PC-3 (cell line): ENCODE data around the gene KDM5B. TPM values are rescaled to one million over a fixed set of nuclear protein-coding genes. Genes with fewer than 3 reads are reported as not detected.

Experiments
- ATAC-seq: fragments of 200-7000 bp; cut with Tn5 transposase; 2 replicates; pipeline ENCODE4 v1.9.1; 2020; ENCODE audit warnings: mild to moderate bottlenecking, moderate library complexity
- BruUV-seq: library from RNA; stranded (reverse); fragments of 400-500 nt; replicated peaks from 2 replicates; lab custom pipeline; 2021; lab: Mats Ljungman, UMichigan
- CTCF ChIA-PET: fragments of 300-600 bp; sonication (Branson Sonifier 250); formaldehyde crosslinking; loops from one replicate; lab custom pipeline; 2022; ENCODE audit warnings: antibody characterized with exemption; lab: Charles Lee
- POLR2A ChIA-PET: fragments of 300-600 bp; sonication (Branson Sonifier 250); formaldehyde crosslinking; loops from one replicate; lab custom pipeline; 2022; ENCODE audit warnings: antibody characterized with exemption; ENCODE audit not compliant: unreplicated experiment; lab: Charles Lee
- DNase-seq: peaks from one replicate; pipeline ENCODE4 v3.0.0-alpha.2; 2015
- H2AFZ ChIP-seq: fragments of 300-600 bp; sonication (generic); 2 replicates; pipeline ENCODE4 v1.6.0; 2016; ENCODE audit warnings: antibody characterized with exemption, low read length
- H3F3A ChIP-seq: fragments of 300-600 bp; sonication (generic); one replicate; pipeline ENCODE4 v1.6.0; 2017; ENCODE audit warnings: antibody characterized with exemption, low read length, control low read depth, mild to moderate bottlenecking; ENCODE audit not compliant: unreplicated experiment
- H3K27ac ChIP-seq: fragments of 300-600 bp; sonication (generic); 2 replicates; pipeline ENCODE4 v1.5.1; 2016; ENCODE audit warnings: mild to moderate bottlenecking, low read length
- H3K27me3 ChIP-seq: fragments of 300-600 bp; sonication (generic); 2 replicates; pipeline ENCODE4 v1.6.1; 2016; ENCODE audit warnings: low read length, mixed read lengths
- H3K36me3 ChIP-seq: fragments of 300-600 bp; sonication (generic); 2 replicates; pipeline ENCODE4 v1.6.1; 2016; ENCODE audit warnings: low read depth, mixed run types, low read length, mixed read lengths
- H3K4me1 ChIP-seq: fragments of 300-600 bp; sonication (generic); 2 replicates; pipeline ENCODE4 v1.5.1; 2016; ENCODE audit warnings: low read length; ENCODE audit not compliant: insufficient read depth
- H3K4me2 ChIP-seq: fragments of 300-600 bp; sonication (generic); 2 replicates; pipeline ENCODE4 v1.6.0; 2016; ENCODE audit warnings: low read length
- H3K4me3 ChIP-seq: fragments of 300-600 bp; sonication (generic); 2 replicates; pipeline ENCODE4 v1.5.1; 2016; ENCODE audit warnings: mild to moderate bottlenecking, low read length, mixed read lengths
- H3K79me2 ChIP-seq: fragments of 300-600 bp; sonication (generic); 2 replicates; pipeline ENCODE4 v1.6.1; 2017; ENCODE audit warnings: low read length, mixed read lengths
- H3K9ac ChIP-seq: fragments of 300-600 bp; sonication (generic); 2 replicates; pipeline ENCODE4 v1.6.0; 2016; ENCODE audit warnings: mild to moderate bottlenecking, low read length
- H3K9me2 ChIP-seq: fragments of 300-600 bp; sonication (generic); replicated peaks from 2 replicates; pipeline ENCODE4 v1.6.1; 2016; ENCODE audit warnings: mixed run types, low read length, mixed read lengths
- H3K9me3 ChIP-seq: fragments of 300-600 bp; sonication (generic); 2 replicates; pipeline ENCODE4 v1.6.1; 2016; ENCODE audit warnings: low read length, mixed read lengths
- H4K20me1 ChIP-seq: fragments of 300-600 bp; sonication (generic); 2 replicates; pipeline ENCODE4 v1.6.1; 2016; ENCODE audit warnings: low read length, mixed read lengths
- CTCF ChIP-seq: fragments of 300-600 bp; sonication (generic); conservative IDR thresholded peaks from 2 replicates; pipeline ENCODE4 v1.5.1; 2017; ENCODE audit warnings: antibody characterized with exemption, low read depth, mild to moderate bottlenecking, low read length
- EZH2 ChIP-seq: fragments of 300-600 bp; sonication (generic); IDR thresholded peaks from one replicate; pipeline ENCODE4 v1.6.1; 2017; ENCODE audit warnings: antibody characterized with exemption, mild to moderate bottlenecking, low read length; ENCODE audit not compliant: unreplicated experiment
- EZH2phosphoT487 ChIP-seq: fragments of 300-600 bp; sonication (generic); IDR thresholded peaks from 2 replicates; pipeline ENCODE4 v1.6.1; 2018; ENCODE audit warnings: mild to moderate bottlenecking, antibody characterized with exemption, low read length, borderline replicate concordance
- intact Hi-C: fragments of 100-400 bp; cut with micrococcal nuclease; formaldehyde crosslinking; loops from 2 replicates; pipeline ENCODE4 v1.9.0; 2023
- total RNA-seq: library from RNA; depleted of rRNA; stranded (reverse); fragments of >200 nt; gene quantifications from 2 replicates; pipeline ENCODE4 v1.2.3, GENCODE V29; 2014

The KDM5B gene
- total RNA-seq, 1 experiment from 2014 or later = 41.4 TPM

DNA sequence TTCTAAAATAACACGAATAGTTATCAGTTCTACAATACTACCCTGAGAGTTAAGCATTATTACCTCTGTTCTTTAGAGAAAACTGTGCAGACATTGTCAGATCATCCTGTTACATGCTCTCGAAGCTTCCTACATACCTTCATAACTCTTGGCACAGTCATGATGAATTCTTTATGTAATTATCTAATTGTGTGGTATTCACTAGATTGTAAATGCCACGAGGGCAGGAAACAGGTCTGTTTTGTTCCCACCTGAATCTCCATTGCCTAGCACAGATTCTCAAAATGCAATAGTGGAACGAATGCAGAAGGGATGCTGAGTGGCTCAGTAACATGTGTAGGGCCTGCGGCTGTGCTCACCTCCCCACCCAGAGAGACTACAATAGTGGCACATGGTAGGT lies 101.4 kb downstream of the KDM5B start:
- Histone ChIP-seq H3K79me2 (no peaks in the 10 kb centered on the region), H4K20me1 (no peaks in the 10 kb centered on the region), H3K9me2 (no peaks in the 10 kb centered on the region), H3K27me3 (peaks cover 49% of the 10 kb centered on the region), H3K36me3 (no peaks in the 10 kb centered on the region), H3K27ac (no peak overlapping the region), H3K9ac (no peak overlapping the region), H3K4me3 (no peak overlapping the region), H3K4me1 (no peaks in the 10 kb centered on the region), H2AFZ (no peak overlapping the region), H3K9me3 (no peaks in the 10 kb centered on the region), H3K4me2 (no peak overlapping the region), H3F3A (no peaks in the 10 kb centered on the region)
- TF ChIP-seq EZH2phosphoT487 (no peak), CTCF (no peak), EZH2 (no peak)
- DNase-seq (no peak), ATAC-seq (no peak)
- CTCF ChIA-PET = interaction anchor here (0.5 kb wide), 1 partner anchor 514 kb away, joined by 3 read pairs; the partner anchor contains the start of gene LGR6
- POLR2A ChIA-PET = no interaction called here
- no TSS peak for BruUV-seq
- intact Hi-C loops = no loop called here

GRCh38 chr1:202704601-202705000 lies 103.6 kb downstream of the KDM5B start:
- DNase-seq (no peak), ATAC-seq (no peak)
- H3K4me1 ChIP-seq = no peaks in the 10 kb centered on the region
- CTCF ChIA-PET = no interaction called here
- no peak overlapping the region for H3K4me2 ChIP-seq
- H4K20me1 ChIP-seq = no peaks in the 10 kb centered on the region
- H3K36me3 ChIP-seq = no peaks in the 10 kb centered on the region
- no peaks in the 10 kb centered on the region for H3K9me2 ChIP-seq
- POLR2A ChIA-PET = no interaction called here
- H2AFZ ChIP-seq = no peak overlapping the region
- BruUV-seq = no TSS peak
- peaks cover 58% of the 10 kb centered on the region for H3K27me3 ChIP-seq
- no peak overlapping the region for H3K9ac ChIP-seq
- no peak overlapping the region for H3K27ac ChIP-seq
- intact Hi-C loops = no loop called here
- H3K79me2 ChIP-seq = no peaks in the 10 kb centered on the region
- no peak overlapping the region for H3K4me3 ChIP-seq
- TF ChIP-seq CTCF (no peak), EZH2phosphoT487 (no peak), EZH2 (no peak)
- no peaks in the 10 kb centered on the region for H3F3A ChIP-seq
- no peaks in the 10 kb centered on the region for H3K9me3 ChIP-seq

GRCh38 chr1:202703191-202703590 lies 105.0 kb downstream of the KDM5B start:
- H3K9me2 ChIP-seq = no peaks in the 10 kb centered on the region
- H4K20me1 ChIP-seq = no peaks in the 10 kb centered on the region
- ChIA-PET POLR2A (no interaction called here), CTCF (no interaction called here)
- no peaks in the 10 kb centered on the region for H3F3A ChIP-seq
- DNase-seq = no peak
- H2AFZ ChIP-seq = no peak overlapping the region
- no TSS peak for BruUV-seq
- H3K4me1 ChIP-seq = no peaks in the 10 kb centered on the region
- no peaks in the 10 kb centered on the region for H3K79me2 ChIP-seq
- no peak overlapping the region for H3K4me2 ChIP-seq
- intact Hi-C loops = no loop called here
- TF ChIP-seq EZH2phosphoT487 = no peak
- no peak for TF ChIP-seq EZH2
- TF ChIP-seq CTCF = no peak
- H3K27me3 ChIP-seq = peaks cover 49% of the 10 kb centered on the region
- H3K4me3 ChIP-seq = no peak overlapping the region
- no peaks in the 10 kb centered on the region for H3K9me3 ChIP-seq
- no peak overlapping the region for H3K9ac ChIP-seq
- H3K27ac ChIP-seq = no peak overlapping the region
- no peak for ATAC-seq
- no peaks in the 10 kb centered on the region for H3K36me3 ChIP-seq
